HepG2 (cell line): ENCODE data around the gene RASD2. TPM values are rescaled to one million over a fixed set of nuclear protein-coding genes. Genes with fewer than 3 reads are reported as not detected.
A peak's percentile ranks its signal among the peaks of the same experiment; 100 is the strongest.

ENCODE experiments used
- ATAC-seq: fragments of 200-7000 bp; cut with Tn5 transposase; 3 replicates; pipeline ENCODE4 v1.9.1; 2020; ENCODE audit warnings: mild to moderate bottlenecking, moderate library complexity
- BruUV-seq: library from RNA; stranded (reverse); fragments of 400-500 nt; replicated peaks from 2 replicates; lab custom pipeline; 2021; lab: Mats Ljungman, UMichigan
- CTCF ChIA-PET: fragments of 300-600 bp; formaldehyde crosslinking; extraction: SDS; loops from one replicate; lab custom pipeline; 2021; ENCODE audit warnings: low total read pairs, inconsistent platforms, low intra/inter-chr PET ratio; lab: Yijun Ruan, JAX
- POLR2A ChIA-PET: fragments of 350-600 bp; sonication (Branson Sonifier 250); formaldehyde crosslinking; loops from one replicate; lab custom pipeline; 2020; ENCODE audit warnings: antibody characterized with exemption, inconsistent platforms; lab: Yijun Ruan, JAX
- DNase-seq: peaks from one replicate; pipeline ENCODE4 v3.0.0-alpha.2; 2015; ENCODE audit warnings: low spot score
- FAIRE-seq: peaks from 3 replicates; lab custom pipeline; 2011; peaks lifted over from hg19 to GRCh38; lab: Jason Lieb, UNC
- H2AFZ ChIP-seq: one replicate; pipeline ENCODE4 v1.6.1; 2011; ENCODE audit warnings: low read length, inconsistent platforms
- H3K27ac ChIP-seq: fragments of 300-600 bp; 3 replicates; pipeline ENCODE4 v1.8.0; 2011; ENCODE audit warnings: mixed run types, mild to moderate bottlenecking, mixed read lengths, low read length, inconsistent platforms; ENCODE audit not compliant: insufficient read depth; ENCODE audit errors: extremely low read length
- H3K27me3 ChIP-seq, 2 experiments: fragments of 200-600 bp in 1 of 2; 2 replicates in 1 of 2; 3 replicates in 1 of 2; pipeline versions ENCODE4 v1.6.0 to v1.8.0; 2011; ENCODE audit warnings: low read length in 2 of 2, mild to moderate bottlenecking in 2 of 2, moderate library complexity in 2 of 2, inconsistent platforms in 1 of 2; ENCODE audit not compliant: insufficient read depth in 2 of 2, control insufficient read depth in 1 of 2
- H3K36me3 ChIP-seq, 2 experiments: fragments of 200-600 bp in 1 of 2; replicated peaks in 1 of 2; 2 replicates in 1 of 2; 3 replicates in 1 of 2; pipeline versions ENCODE4 v1.5.1 to v1.8.0; 2011; ENCODE audit warnings: low read length in 2 of 2, inconsistent platforms in 1 of 2; ENCODE audit not compliant: insufficient read depth in 2 of 2, control insufficient read depth in 1 of 2
- H3K4me1 ChIP-seq: 2 replicates; pipeline ENCODE4 v1.5.1; 2012; ENCODE audit warnings: low read length, inconsistent platforms; ENCODE audit not compliant: insufficient read depth
- H3K4me2 ChIP-seq: 2 replicates; pipeline ENCODE4 v1.6.0; 2011; ENCODE audit warnings: low read depth, low read length, inconsistent platforms
- H3K4me3 ChIP-seq, 3 experiments: fragments of 200-600 bp in 1 of 3; sonication (generic), shearing (Covaris generic) in 1 of 3; replicated peaks in 1 of 3; 2 replicates each; pipeline ENCODE4 v1.5.1; 2011 to 2016; ENCODE audit warnings: low read length in 3 of 3, inconsistent platforms in 2 of 3, low read depth in 2 of 3, mild to moderate bottlenecking in 2 of 3, control low read depth in 1 of 3, mixed read lengths in 1 of 3; ENCODE audit not compliant: insufficient read depth in 1 of 3
- H3K79me2 ChIP-seq: one replicate; pipeline ENCODE4 v1.6.1; 2011; ENCODE audit warnings: low read length, inconsistent platforms; ENCODE audit not compliant: insufficient read depth
- H3K9ac ChIP-seq: 2 replicates; pipeline ENCODE4 v1.6.0; 2011; ENCODE audit warnings: mild to moderate bottlenecking, low read depth, low read length, inconsistent platforms; ENCODE audit not compliant: insufficient read depth
- H3K9me3 ChIP-seq: 2 replicates; pipeline ENCODE4 v1.5.1; 2012; ENCODE audit warnings: mild to moderate bottlenecking, low read length
- H4K20me1 ChIP-seq: 2 replicates; pipeline ENCODE4 v1.6.0; 2011; ENCODE audit warnings: inconsistent platforms, mild to moderate bottlenecking, low read length, moderate library complexity; ENCODE audit not compliant: insufficient read depth
- FOXK1 ChIP-seq: sonication (generic); formaldehyde crosslinking; IDR thresholded peaks from 2 replicates; pipeline ENCODE4 v1.4.0; 2020; ENCODE audit warnings: low read depth, missing genetic modification reagents, borderline replicate concordance
- HHEX ChIP-seq: IDR thresholded peaks from 2 replicates; pipeline ENCODE4 v1.6.1; 2016; ENCODE audit warnings: control low read depth
- IKZF1 ChIP-seq: fragments of 450-650 bp; IDR thresholded peaks from 2 replicates; pipeline ENCODE4 v1.7.1; 2016
- MAFK ChIP-seq, 2 experiments: IDR thresholded peaks in 1 of 2; conservative IDR thresholded peaks in 1 of 2; 2 replicates each; pipeline ENCODE4 v1.6.1; 2011; ENCODE audit warnings: improper control_type of control experiment in 2 of 2, low read length in 2 of 2
- MED8 ChIP-seq: sonication (generic); formaldehyde crosslinking; IDR thresholded peaks from 2 replicates; pipeline ENCODE4 v1.8.1; 2023; ENCODE audit warnings: mild to moderate bottlenecking, missing genetic modification reagents; ENCODE audit not compliant: insufficient replicate concordance
- MTF2 ChIP-seq: sonication (generic); formaldehyde crosslinking; IDR thresholded peaks from 2 replicates; pipeline ENCODE4 v1.5.0; 2020; ENCODE audit warnings: missing genetic modification reagents, borderline replicate concordance
- POLR2A ChIP-seq, 2 experiments: IDR thresholded peaks; 2 replicates each; pipeline ENCODE4 v1.6.1; 2011; ENCODE audit warnings: low read depth in 2 of 2, low read length in 2 of 2, mild to moderate bottlenecking in 1 of 2, moderate library complexity in 1 of 2; ENCODE audit not compliant: insufficient read depth in 1 of 2
- PRDM10 ChIP-seq: sonication (generic); formaldehyde crosslinking; IDR thresholded peaks from 2 replicates; pipeline ENCODE4 v1.4.0; 2020; ENCODE audit warnings: low read depth, missing genetic modification reagents
- SYNCRIP ChIP-seq: fragments of 200-400 bp; formaldehyde crosslinking; IDR thresholded peaks from 2 replicates; pipeline ENCODE4 v1.6.1; 2018; ENCODE audit warnings: mild to moderate bottlenecking, low read depth, low read length; ENCODE audit not compliant: insufficient read depth
- TRIM24 ChIP-seq: sonication (generic); formaldehyde crosslinking; IDR thresholded peaks from 2 replicates; pipeline ENCODE4 v1.8.0; 2022; ENCODE audit warnings: mild to moderate bottlenecking, missing genetic modification reagents
- ZNF234 ChIP-seq: sonication (generic); formaldehyde crosslinking; conservative IDR thresholded peaks from 2 replicates; pipeline ENCODE4 v1.5.1; 2020; ENCODE audit warnings: mild to moderate bottlenecking, missing genetic modification reagents
- ZNF710 ChIP-seq: sonication (generic); formaldehyde crosslinking; IDR thresholded peaks from 2 replicates; pipeline ENCODE4 v1.5.0; 2020; ENCODE audit warnings: mild to moderate bottlenecking, missing genetic modification reagents, borderline replicate concordance
- WGBS: methylation state at CpG from one replicate; pipeline ENCODE4 v1.1.6; 2017; ENCODE audit warnings: low lambda C conversion rate; 5-methylcytosine and 5-hydroxymethylcytosine counted together
- in situ Hi-C: cut with HindIII; loops from 2 replicates; pipeline ENCODE4 v1.10.0; 2017; ENCODE audit warnings: low pct_unique_long_range_greater_than_20kb; ENCODE audit not compliant: extremely low pct_ligation_motif_present
- intact Hi-C: fragments of 100-400 bp; cut with micrococcal nuclease; formaldehyde crosslinking; loops from one replicate; pipeline ENCODE4 v1.10.0; 2022; ENCODE audit not compliant: unreplicated experiment
- polyA plus RNA-seq, 8 experiments: library from polyadenylated mRNA; depleted of rRNA in 3 of 8; stranded (reverse) in 7 of 8; unstranded in 1 of 8; fragments of >200 nt; fragmentation: Illumina TruSeq in 4 of 8; extraction: Trizol in 4 of 8; gene quantifications; 2 replicates each; pipeline versions ENCODE4 v1.2.1 to v1.2.3, GENCODE V29; 2011 to 2016; ENCODE audit warnings: low read depth in 4 of 8, missing spikeins in 1 of 8, mixed read lengths in 1 of 8; ENCODE audit not compliant: insufficient read depth in 1 of 8
- total RNA-seq, 5 experiments: library from RNA; depleted of rRNA; stranded (reverse); fragments of >200 nt; fragmentation: Illumina TruSeq; extraction: Trizol; gene quantifications; 2 replicates each; pipeline ENCODE4 v1.2.3, GENCODE V29; 2016; ENCODE audit warnings: low read depth in 1 of 5

RASD2 gene
- total and polyA plus RNA-seq, 2 of the 13 experiments (the other 11 are each of a cell fraction or from before 2014, with no cell fraction given) = not detected

- no peak for FAIRE-seq
- H3K9ac ChIP-seq = no peak overlapping the region
- H3K27me3 ChIP-seq = peaks cover 0 to 53% of the 10 kb centered on the region in 2 experiments; a peak in 3 of 5 replicates
These were observed 18.1 kb upstream of the RASD2 start for GRCh38 chr22:35522225-35523149.

GRCh38 chr22:35523167-35523947 lies 17.3 kb upstream of the RASD2 start:
- Histone ChIP-seq H3K36me3 (no peaks in the 10 kb centered on the region), H4K20me1 (no peaks in the 10 kb centered on the region), H3K79me2 (no peaks in the 10 kb centered on the region), H3K27me3 (peaks cover 0 to 47% of the 10 kb centered on the region in 2 experiments; a peak in 3 of 5 replicates), H3K4me1 (no peaks in the 10 kb centered on the region), H2AFZ (no peak overlapping the region), H3K9me3 (no peaks in the 10 kb centered on the region), H3K9ac (no peak overlapping the region), H3K4me3 (no peak overlapping the region), H3K4me2 (no peak overlapping the region), H3K27ac (no peak overlapping the region)
- CTCF ChIA-PET = no interaction called here
- WGBS = 10% methylated on average over 10 of the region's 17 CpGs
- in situ Hi-C loops (no loop called here), intact Hi-C loops (no loop called here)
- DNase-seq (no peak), ATAC-seq (no peak), FAIRE-seq (no peak)
- POLR2A ChIA-PET = no interaction called here
- BruUV-seq = no TSS peak
- TF ChIP-seq ZNF710 (CRISPR knock-in tag) (no peak), PRDM10 (no peak), ZNF234 (CRISPR knock-in tag) (no peak), SYNCRIP (no peak), POLR2A (IDR thresholded peaks at IDR 0.05; ENCODE audit: insufficient read depth in 1 of 2, low read depth in 2 of 2, low read length in 2 of 2) (no peak), HHEX (CRISPR knock-in tag) (no peak), TRIM24 (CRISPR knock-in tag) (no peak), MTF2 (CRISPR knock-in tag) (no peak)

More at GRCh38 chr22:35522225-35523149, 18.1 kb upstream of the RASD2 start:
- in situ Hi-C loops = no loop called here
- no peak overlapping the region for H3K4me3 ChIP-seq
- no peaks in the 10 kb centered on the region for H3K9me3 ChIP-seq
- H3K36me3 ChIP-seq = no peaks in the 10 kb centered on the region
- POLR2A ChIA-PET = no interaction called here
- H3K27ac ChIP-seq = no peak overlapping the region
- H3K79me2 ChIP-seq = no peaks in the 10 kb centered on the region
- CTCF ChIA-PET = no interaction called here
- TF ChIP-seq MED8 = no peak
- TF ChIP-seq FOXK1 (CRISPR knock-in tag) = no peak
- no peak for TF ChIP-seq IKZF1
- TF ChIP-seq MAFK (conservative IDR thresholded peaks at IDR 0.05 in 1 of 2, IDR thresholded peaks at IDR 0.05 in 1 of 2; ENCODE audit: low read length in 2 of 2) = peak in 1 of 2 experiments; percentile 15; a peak in 1 of 4 replicates
- no peak overlapping the region for H2AFZ ChIP-seq
- no peak overlapping the region for H3K4me2 ChIP-seq
- no TSS peak for BruUV-seq
- 26% methylated on average over 12 of the region's 12 CpGs for WGBS
- ATAC-seq = no peak
- no peak for DNase-seq
- no peaks in the 10 kb centered on the region for H3K4me1 ChIP-seq
- H4K20me1 ChIP-seq = no peaks in the 10 kb centered on the region
- intact Hi-C loops = no loop called here
